Endometrium (tissue), 2 donors: ENCODE data around the gene PXT1.
"Not testable (repeated sequence)": the region's sequence is repeated elsewhere in the genome, so short reads cannot be mapped to it uniquely, and the experiment has no call there.

ENCODE experiments used
- FAIRE-seq: peaks from 2 replicates; lab custom pipeline; 2012; peaks lifted over from hg19 to GRCh38; lab: Jason Lieb, UNC
- donor health status: control.
- donor health status: control.

Gene PXT1

GRCh38 chr6:36442671-36443470, at the start of gene PXT1, which contains the start of gene KCTD20:
Gene PXT1, minus strand, starts transcription at chr6:36442854. Its CDS starts 16,772 bp downstream, at chr6:36426082.
Gene KCTD20, plus strand, starts transcription at chr6:36443000. Its CDS starts 27,098 bp downstream, at chr6:36470098.
- FAIRE-seq = no peak

- no peak for FAIRE-seq
Observed at GRCh38 chr6:36492092-36492491, 49.4 kb upstream of the PXT1 start.

GRCh38 chr6:36491378-36491965, 48.8 kb upstream of the PXT1 start:
- no peak for FAIRE-seq

GRCh38 chr6:36489426-36489825, 46.8 kb upstream of the PXT1 start:
- FAIRE-seq = no peak

GRCh38 chr6:36488221-36488620, 45.6 kb upstream of the PXT1 start:
- no peak for FAIRE-seq

GRCh38 chr6:36487698-36488097, 45.0 kb upstream of the PXT1 start:
- no peak for FAIRE-seq

GRCh38 chr6:36484736-36485135, 42.1 kb upstream of the PXT1 start:
- no peak for FAIRE-seq

- FAIRE-seq = not testable (repeated sequence)
Observed at GRCh38 chr6:36483326-36483725, 40.7 kb upstream of the PXT1 start.

GRCh38 chr6:36479256-36479655, 36.6 kb upstream of the PXT1 start:
- no peak for FAIRE-seq

GRCh38 chr6:36478051-36478526, 35.4 kb upstream of the PXT1 start:
- no peak for FAIRE-seq

GRCh38 chr6:36469946-36470345, 27.3 kb upstream of the PXT1 start:
- no peak for FAIRE-seq

GRCh38 chr6:36469148-36469661, 26.6 kb upstream of the PXT1 start:
- no peak for FAIRE-seq

GRCh38 chr6:36467625-36468024, 25.0 kb upstream of the PXT1 start:
- no peak for FAIRE-seq

- FAIRE-seq = no peak
Observed at GRCh38 chr6:36464233-36464632, 21.6 kb upstream of the PXT1 start.

GRCh38 chr6:36463676-36464075, 21.0 kb upstream of the PXT1 start:
- FAIRE-seq = no peak

- no peak for FAIRE-seq
Observed at GRCh38 chr6:36461646-36462045, 19.0 kb upstream of the PXT1 start.

GRCh38 chr6:36460916-36461315, 18.3 kb upstream of the PXT1 start:
- FAIRE-seq = peak; percentile 15

- no peak for FAIRE-seq
Observed at GRCh38 chr6:36459501-36459900, 16.8 kb upstream of the PXT1 start.

GRCh38 chr6:36455486-36456027, 12.9 kb upstream of the PXT1 start:
- no peak for FAIRE-seq

- FAIRE-seq = not testable (repeated sequence)
Observed at GRCh38 chr6:36452897-36453296, 10.2 kb upstream of the PXT1 start.

- not testable (repeated sequence) for FAIRE-seq
Observed at GRCh38 chr6:36449173-36449572, 6.5 kb upstream of the PXT1 start.

GRCh38 chr6:36445621-36446020, 3.0 kb upstream of the PXT1 start:
- FAIRE-seq = no peak

GRCh38 chr6:36444470-36444869, 1.8 kb upstream of the PXT1 start:
- FAIRE-seq = no peak
